Measurements from ENCODE around the gene KRTDAP. TPM values are rescaled to one million over a fixed set of nuclear protein-coding genes. Genes with fewer than 3 reads are reported as not detected.

The KRTDAP gene
- total and polyA plus RNA-seq, 10 of the 15 experiments (the other 5 are each of a cell fraction or from before 2014, with no cell fraction given): 0.23 TPM; not detected in 9

DNA sequence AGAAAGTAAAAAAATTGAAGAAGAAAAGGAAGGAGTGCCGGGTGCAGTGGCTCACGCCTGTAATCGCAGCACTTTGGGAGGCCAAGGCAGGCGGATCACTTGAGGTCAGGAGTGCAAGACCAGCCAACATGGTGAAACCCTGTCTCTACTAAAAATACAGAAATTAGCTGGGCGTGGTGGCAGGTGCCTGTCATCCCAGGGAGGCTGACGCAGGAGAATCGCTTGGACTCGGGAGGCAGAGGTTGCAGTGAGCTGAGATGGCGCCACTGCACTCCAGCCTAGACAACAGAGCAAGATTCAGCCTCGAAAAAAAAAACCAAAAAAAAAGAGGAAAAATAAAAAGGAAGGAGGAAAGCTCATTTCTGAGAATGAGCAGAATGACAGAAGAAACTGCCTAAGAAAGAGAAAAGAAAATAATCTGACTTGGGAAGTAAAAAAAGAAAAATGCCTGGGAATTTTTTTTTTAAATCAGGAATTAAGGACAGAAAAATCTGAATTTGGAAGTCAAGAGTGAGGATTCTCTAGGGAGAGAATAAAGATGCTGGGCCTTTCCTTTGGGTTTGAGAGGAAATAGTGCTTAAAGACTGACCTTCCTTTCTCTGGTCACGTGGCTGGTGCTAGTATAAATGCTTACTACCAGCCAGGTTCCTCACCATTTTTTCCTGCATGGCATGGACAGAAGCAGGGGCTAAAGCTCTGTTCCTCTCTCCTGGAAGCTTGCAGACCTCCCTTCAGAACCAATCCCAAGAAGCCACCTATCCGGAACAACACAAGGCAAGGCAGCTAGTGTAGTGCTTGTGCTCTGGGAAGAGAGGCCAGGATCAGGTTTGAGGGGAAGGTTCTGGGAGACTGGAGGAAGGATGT is 42.4 kb downstream of the KRTDAP start, which contains the start of gene FFAR2:
FFAR2 (plus strand) TSS at position 652 of the 864 bp plus-strand sequence. CDS start 1,458 bp downstream, outside the sequence.
- no peak within 1 kb of the TSS; the same call in 1 of the 2 replicates for H2AFZ ChIP-seq (ENCODE audit: control insufficient read depth, low read depth, low read length)
- RAD21 ChIA-PET (ENCODE audit: unreplicated experiment): interaction anchor here (1.1 to 6.8 kb wide), 5 partner anchors 14 to 94 kb away, joined by 4 to 67 read pairs (median 5); no protein-coding TSS in a partner anchor
- peak within 1 kb of the TSS; percentile 42; the same call in 1 of the 2 replicates for H3K27ac ChIP-seq (ENCODE audit: control insufficient read depth, insufficient read depth)
- BruUV-seq (replicated peaks): no TSS peak
- no peak within 1 kb of the TSS for H3K9ac ChIP-seq (ENCODE audit: control insufficient read depth, insufficient read depth, low read length)
- H4K20me1 ChIP-seq (ENCODE audit: control insufficient read depth, insufficient read depth): no peaks in the 10 kb centered on the region
- in situ Hi-C loops (cut with MboI): no loop called here
- no peak for FAIRE-seq
- no peak for TF ChIP-seq IRF4 (IDR thresholded peaks at IDR 0.05; ENCODE audit: low read depth, low read length)
- no peak for TF ChIP-seq KAT2A (conservative IDR thresholded peaks at IDR 0.05; ENCODE audit: control insufficient read depth, low read depth, low read length)
- peak; percentile 72; the same call in 1 of the 2 replicates for TF ChIP-seq SMAD5 (IDR thresholded peaks at IDR 0.05; ENCODE audit: low read depth)
- TF ChIP-seq HDAC2 (IDR thresholded peaks at IDR 0.05): no peak
- TF ChIP-seq, protein P1, sequence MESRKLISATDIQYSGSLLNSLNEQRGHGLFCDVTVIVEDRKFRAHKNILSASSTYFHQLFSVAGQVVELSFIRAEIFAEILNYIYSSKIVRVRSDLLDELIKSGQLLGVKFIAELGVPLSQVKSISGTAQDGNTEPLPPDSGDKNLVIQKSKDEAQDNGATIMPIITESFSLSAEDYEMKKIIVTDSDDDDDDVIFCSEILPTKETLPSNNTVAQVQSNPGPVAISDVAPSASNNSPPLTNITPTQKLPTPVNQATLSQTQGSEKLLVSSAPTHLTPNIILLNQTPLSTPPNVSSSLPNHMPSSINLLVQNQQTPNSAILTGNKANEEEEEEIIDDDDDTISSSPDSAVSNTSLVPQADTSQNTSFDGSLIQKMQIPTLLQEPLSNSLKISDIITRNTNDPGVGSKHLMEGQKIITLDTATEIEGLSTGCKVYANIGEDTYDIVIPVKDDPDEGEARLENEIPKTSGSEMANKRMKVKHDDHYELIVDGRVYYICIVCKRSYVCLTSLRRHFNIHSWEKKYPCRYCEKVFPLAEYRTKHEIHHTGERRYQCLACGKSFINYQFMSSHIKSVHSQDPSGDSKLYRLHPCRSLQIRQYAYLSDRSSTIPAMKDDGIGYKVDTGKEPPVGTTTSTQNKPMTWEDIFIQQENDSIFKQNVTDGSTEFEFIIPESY (IDR thresholded peaks at IDR 0.05): no peak
- TF ChIP-seq PML (IDR thresholded peaks at IDR 0.05; ENCODE audit: low read length): peak; percentile 46; the same call in 1 of the 2 replicates
- TF ChIP-seq EED (IDR thresholded peaks at IDR 0.05; ENCODE audit: low read depth): peak; percentile 37; the same call in 1 of the 2 replicates
- no peak for TF ChIP-seq TCF7 (IDR thresholded peaks at IDR 0.05; ENCODE audit: borderline replicate concordance)
- TF ChIP-seq EGR1 (IDR thresholded peaks at IDR 0.05; ENCODE audit: borderline replicate concordance in 1 of 2, low read depth in 2 of 2, low read length in 2 of 2): no peak
- H3K79me2 ChIP-seq (ENCODE audit: control insufficient read depth, insufficient read depth, low read length): no peaks in the 10 kb centered on the region; the same call in 1 of the 2 replicates
- H3K27me3 ChIP-seq (replicated peaks in 1 of 2; ENCODE audit: control insufficient read depth in 2 of 2, insufficient read depth in 2 of 2, low read length in 1 of 2): no peaks in the 10 kb centered on the region
- peak within 1 kb of the TSS; percentile 33 for H3K4me2 ChIP-seq (ENCODE audit: control insufficient read depth, insufficient read depth)
- intact Hi-C loops (cut with micrococcal nuclease; ENCODE audit: unreplicated experiment): no loop called here
- H3K9me3 ChIP-seq (replicated peaks; ENCODE audit: control insufficient read depth, insufficient read depth, low read length): no peaks in the 10 kb centered on the region
- H3K4me3 ChIP-seq: 0 out of 2 replicates have a peak within 1 kb of the TSS, but pooled peaks have one; percentile 4
- no peak for DNase-seq (ENCODE audit: low read depth, low spot score)
- 71% methylated on average over 12 of the region's 12 CpGs for WGBS (ENCODE audit: insufficient coverage, insufficient replicate concordance, low lambda C conversion rate, missing lambda C conversion rate)
- POLR2A ChIA-PET: interaction anchor here (0.7 to 4.4 kb wide), 5 partner anchors 11 to 45 kb away, joined by 3 to 16 read pairs (median 5); no protein-coding TSS in a partner anchor
- H3K4me1 ChIP-seq (ENCODE audit: control insufficient read depth, insufficient read depth, low read length): peaks cover 58% of the 10 kb centered on the region
- no peaks in the 10 kb centered on the region for H3K36me3 ChIP-seq (ENCODE audit: control insufficient read depth in 2 of 2, insufficient read depth in 2 of 2, low read length in 1 of 2)
- ATAC-seq: no peak
- CTCF ChIA-PET: interaction anchor here (0.7 to 1.1 kb wide), 4 partner anchors 8 to 47 kb away, joined by 3 to 5 read pairs (median 4); no protein-coding TSS in a partner anchor
- SMC1A ChIA-PET (ENCODE audit: uncharacterized antibody, unreplicated experiment): interaction anchor here (1.0 to 17.4 kb wide), 10 partner anchors 13 to 117 kb away, joined by 3 to 237 read pairs (median 3); partner anchors contain the start of gene FFAR1

All from GM12878 (cell line).